GM23338 (cell line): ENCODE measurements around the gene GLB1L3.

Source experiments
- CREB1 ChIP-seq: fragments of 250-450 bp; sonication (Bioruptor Pico); IDR thresholded peaks from 2 replicates; pipeline ENCODE4 v1.5.0; 2020; ENCODE audit warnings: low read depth, mild to moderate bottlenecking, moderate library complexity
- CTCF ChIP-seq, 2 experiments: fragments of 200-600 bp in 1 of 2; sonication (generic) in 1 of 2; conservative IDR thresholded peaks; 2 replicates each; pipeline versions ENCODE4 v1.5.1 to v1.6.1; 2016 to 2017; ENCODE audit warnings: antibody characterized with exemption in 2 of 2, low read depth in 2 of 2, mild to moderate bottlenecking in 2 of 2, moderate library complexity in 1 of 2
- ETS1 ChIP-seq: IDR thresholded peaks from 2 replicates; pipeline ENCODE4 v1.6.1; 2016; ENCODE audit warnings: antibody characterized with exemption
- EZH2 ChIP-seq: fragments of 200-600 bp; sonication (generic); IDR thresholded peaks from one replicate; pipeline ENCODE4 v1.8.0; 2017; ENCODE audit warnings: antibody characterized with exemption, mild to moderate bottlenecking, low read depth; ENCODE audit not compliant: unreplicated experiment
- EZH2phosphoT487 ChIP-seq: fragments of 200-600 bp; sonication (generic); IDR thresholded peaks from one replicate; pipeline ENCODE4 v1.8.1; 2018; ENCODE audit warnings: antibody characterized with exemption; ENCODE audit not compliant: unreplicated experiment
- JUNB ChIP-seq: IDR thresholded peaks from one replicate; pipeline ENCODE4 v1.6.1; 2016; ENCODE audit warnings: antibody characterized with exemption; ENCODE audit not compliant: unreplicated experiment
- NANOG ChIP-seq: IDR thresholded peaks from 2 replicates; pipeline ENCODE4 v1.6.1; 2016; ENCODE audit warnings: antibody characterized with exemption, borderline replicate concordance
- POLR2AphosphoS5 ChIP-seq: IDR thresholded peaks from 2 replicates; pipeline ENCODE4 v1.6.1; 2016; ENCODE audit warnings: antibody characterized with exemption, low read depth
- REST ChIP-seq: IDR thresholded peaks from one replicate; pipeline ENCODE4 v1.6.1; 2018; ENCODE audit warnings: antibody characterized with exemption; ENCODE audit not compliant: unreplicated experiment
- STAT1 ChIP-seq: IDR thresholded peaks from one replicate; pipeline ENCODE4 v1.6.1; 2016; ENCODE audit warnings: antibody characterized with exemption; ENCODE audit not compliant: unreplicated experiment
- ZNF114 ChIP-seq: fragments of 250-450 bp; sonication (Bioruptor Pico); IDR thresholded peaks from 2 replicates; pipeline ENCODE4 v1.5.0; 2020; ENCODE audit warnings: mild to moderate bottlenecking, moderate library complexity
- ZNF331 ChIP-seq: fragments of 250-450 bp; sonication (Bioruptor Pico); IDR thresholded peaks from 2 replicates; pipeline ENCODE4 v1.5.0; 2020; ENCODE audit warnings: low read depth, mild to moderate bottlenecking, moderate library complexity

- no peak for TF ChIP-seq EZH2
- TF ChIP-seq CTCF (conservative IDR thresholded peaks at IDR 0.05; ENCODE audit: low read depth in 2 of 2) = no peak; a peak in 1 of 4 replicates
- TF ChIP-seq JUNB = no peak
- no peak for TF ChIP-seq NANOG
- TF ChIP-seq ZNF331 (CRISPR knock-in tag) = no peak
- TF ChIP-seq REST = no peak
- TF ChIP-seq POLR2AphosphoS5 = no peak
- no peak for TF ChIP-seq CREB1 (CRISPR knock-in tag)
- TF ChIP-seq EZH2phosphoT487 = no peak
- TF ChIP-seq ETS1 = no peak
- no peak for TF ChIP-seq ZNF114 (CRISPR knock-in tag)
- TF ChIP-seq STAT1 = no peak
Measured at GRCh38 chr11:134332782-134333181, 56.6 kb downstream of the GLB1L3 start.
